Activated T-helper 2 cell treated with anti-CD3 and anti-CD28 coated beads, Interferon-gamma antibody, Interleukin-2, Interleukin-4, amounts not matched to agents 10 μg/mL and 5 μg/mL and 100 μg/mL, durations not matched to agents 14 hours and 24 hours and 36 hours (primary cell): Measurements from ENCODE around the gene EHHADH. TPM values are rescaled to one million over a fixed set of nuclear protein-coding genes. Genes with fewer than 3 reads are reported as not detected.

Experiments
- DNase-seq: peaks from one replicate; pipeline ENCODE4 v3.0.0; 2021; ENCODE audit warnings: low spot score
- H3K27ac Mint-ChIP-seq: one replicate; pipeline ENCODE4 v1.8.0; 2021; ENCODE audit warnings: mixed read lengths
- H3K27me3 Mint-ChIP-seq: one replicate; pipeline ENCODE4 v1.8.0; 2021; ENCODE audit warnings: low read depth, mixed read lengths
- H3K36me3 Mint-ChIP-seq: one replicate; pipeline ENCODE4 v1.8.0; 2021; ENCODE audit warnings: low read depth, mixed read lengths
- H3K4me1 Mint-ChIP-seq: one replicate; pipeline ENCODE4 v1.8.0; 2021; ENCODE audit warnings: low read depth, mixed read lengths
- H3K4me3 Mint-ChIP-seq: one replicate; pipeline ENCODE4 v1.8.0; 2021; ENCODE audit warnings: low read depth, mild to moderate bottlenecking, moderate library complexity, mixed read lengths
- H3K9me3 Mint-ChIP-seq: one replicate; pipeline ENCODE4 v1.8.0; 2021; ENCODE audit warnings: mixed read lengths
- intact Hi-C: fragments of 100-400 bp; cut with micrococcal nuclease; formaldehyde crosslinking; loops from one replicate; pipeline ENCODE4 v1.15.1; 2023
- total RNA-seq: library from RNA; stranded (reverse); gene quantifications from 2 replicates; pipeline ENCODE4 v1.2.3, GENCODE V29; 2022

EHHADH gene
- total RNA-seq, 1 donor from 2014 or later = 2.9 TPM

DNA sequence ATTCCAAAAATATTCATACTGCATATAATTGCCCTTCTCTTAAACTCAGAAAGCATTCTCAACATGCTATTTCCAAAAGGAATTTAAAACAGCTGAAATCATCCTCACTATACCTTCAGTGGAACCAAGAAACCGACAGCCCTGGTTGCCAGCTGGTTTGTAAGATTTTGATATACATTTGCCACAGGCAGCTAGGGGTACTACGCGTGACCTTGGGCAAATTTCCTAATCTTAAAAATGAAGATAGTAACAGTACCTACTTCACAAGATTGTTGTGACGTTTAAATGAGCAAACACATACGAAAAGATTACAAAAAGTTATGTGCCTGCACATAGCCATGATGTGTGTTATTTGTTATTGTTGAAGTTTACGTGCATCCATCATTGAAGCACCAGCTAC lies 108.3 kb downstream of the EHHADH start:
- Mint-ChIP-seq H3K27ac (no peak overlapping the region), H3K27me3 (peaks cover 28% of the 10 kb centered on the region)

DNA sequence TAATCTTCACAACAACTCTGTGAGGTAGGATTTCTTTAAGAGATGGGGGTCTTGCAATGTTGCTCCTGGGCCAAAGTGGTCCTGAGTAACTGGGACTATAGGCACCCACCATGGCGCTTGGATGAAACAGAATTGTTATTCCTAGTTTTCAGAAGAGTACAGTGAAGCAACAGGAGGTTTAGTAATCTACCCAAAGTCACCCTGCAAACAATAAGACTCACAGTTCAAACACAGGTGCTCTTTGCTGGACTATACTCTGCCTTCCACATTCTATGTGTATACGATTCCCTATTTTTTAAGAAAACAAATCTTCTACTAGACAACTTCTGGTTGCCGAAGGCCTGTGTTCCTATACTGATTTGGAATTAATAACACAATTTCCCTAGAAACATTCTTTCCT lies 109.1 kb downstream of the EHHADH start:
- DNase-seq = no peak
- H3K27me3 Mint-ChIP-seq = peaks cover 22% of the 10 kb centered on the region
- no peaks in the 10 kb centered on the region for H3K36me3 Mint-ChIP-seq
- no peaks in the 10 kb centered on the region for H3K4me1 Mint-ChIP-seq
- no peaks in the 10 kb centered on the region for H3K9me3 Mint-ChIP-seq
- intact Hi-C loops = no loop called here
- H3K4me3 Mint-ChIP-seq = no peak overlapping the region
- no peak overlapping the region for H3K27ac Mint-ChIP-seq

More for the DNA sequence above, 108.3 kb downstream of the EHHADH start:
- Mint-ChIP-seq H3K36me3 (no peaks in the 10 kb centered on the region), H3K9me3 (no peaks in the 10 kb centered on the region), H3K4me3 (no peak overlapping the region), H3K4me1 (no peaks in the 10 kb centered on the region)
- DNase-seq = no peak
- intact Hi-C loops = no loop called here

Other genes with a start within 250 kb of the EHHADH start
- gene C3orf70, start 101.0 kb downstream of the EHHADH start, total RNA-seq = 0.05 and 0.07 TPM in 2 replicates
- gene MAP3K13, start 109.1 kb upstream of the EHHADH start, total RNA-seq = 10.3 and 14.7 TPM in 2 replicates
- 23.5 and 24.7 TPM in 2 replicates for gene TMEM41A, start 245.0 kb upstream of the EHHADH start, total RNA-seq